Ishikawa (cell line): ENCODE results near the gene ATAD3C.

Experiments used
- CEBPB ChIP-seq: IDR thresholded peaks from 2 replicates; pipeline ENCODE4 v1.6.1; 2012
- CREB1 ChIP-seq: IDR thresholded peaks from 2 replicates; pipeline ENCODE4 v1.6.1; 2012; ENCODE audit warnings: low read depth
- EGR1 ChIP-seq: IDR thresholded peaks from 2 replicates; pipeline ENCODE4 v1.6.1; 2012
- EP300 ChIP-seq: IDR thresholded peaks from 2 replicates; pipeline ENCODE4 v1.6.1; 2012; ENCODE audit warnings: borderline replicate concordance
- FOXM1 ChIP-seq: IDR thresholded peaks from 2 replicates; pipeline ENCODE4 v1.6.1; 2012; ENCODE audit warnings: low read depth, borderline replicate concordance
- MAX ChIP-seq: IDR thresholded peaks from 2 replicates; pipeline ENCODE4 v1.6.1; 2012
- NFIC ChIP-seq: IDR thresholded peaks from 2 replicates; pipeline ENCODE4 v1.6.1; 2012
- RAD21 ChIP-seq: IDR thresholded peaks from 2 replicates; pipeline ENCODE4 v1.6.1; 2012; ENCODE audit warnings: low read depth
- TAF1 ChIP-seq: IDR thresholded peaks from 2 replicates; pipeline ENCODE4 v1.6.1; 2012; ENCODE audit warnings: low read depth, mild to moderate bottlenecking
- TCF12 ChIP-seq: IDR thresholded peaks from 2 replicates; pipeline ENCODE4 v1.6.1; 2012; ENCODE audit warnings: low read depth
- TEAD4 ChIP-seq: IDR thresholded peaks from 2 replicates; pipeline ENCODE4 v1.6.1; 2012
- USF1 ChIP-seq: IDR thresholded peaks from 2 replicates; pipeline ENCODE4 v1.6.1; 2012
- YY1 ChIP-seq: IDR thresholded peaks from 2 replicates; pipeline ENCODE4 v1.6.1; 2012; ENCODE audit warnings: low read depth
- ZBTB7A ChIP-seq: IDR thresholded peaks from 2 replicates; pipeline ENCODE4 v1.6.1; 2012; ENCODE audit warnings: low read depth
- TF ChIP-seq, protein P1 (sequence below): IDR thresholded peaks from 2 replicates; pipeline ENCODE4 v1.6.1; 2012; ENCODE audit warnings: low read depth, mild to moderate bottlenecking

Gene ATAD3C

GRCh38 chr1:1419813-1420653 is 29.5 kb upstream of the ATAD3C start:
- TF ChIP-seq YY1 (no peak), EGR1 (no peak), EP300 (no peak), CREB1 (no peak), NFIC (no peak), TEAD4 (no peak), ZBTB7A (no peak), TAF1 (no peak), FOXM1 (no peak), USF1 (no peak), CEBPB (no peak)
- TF ChIP-seq, protein P1, sequence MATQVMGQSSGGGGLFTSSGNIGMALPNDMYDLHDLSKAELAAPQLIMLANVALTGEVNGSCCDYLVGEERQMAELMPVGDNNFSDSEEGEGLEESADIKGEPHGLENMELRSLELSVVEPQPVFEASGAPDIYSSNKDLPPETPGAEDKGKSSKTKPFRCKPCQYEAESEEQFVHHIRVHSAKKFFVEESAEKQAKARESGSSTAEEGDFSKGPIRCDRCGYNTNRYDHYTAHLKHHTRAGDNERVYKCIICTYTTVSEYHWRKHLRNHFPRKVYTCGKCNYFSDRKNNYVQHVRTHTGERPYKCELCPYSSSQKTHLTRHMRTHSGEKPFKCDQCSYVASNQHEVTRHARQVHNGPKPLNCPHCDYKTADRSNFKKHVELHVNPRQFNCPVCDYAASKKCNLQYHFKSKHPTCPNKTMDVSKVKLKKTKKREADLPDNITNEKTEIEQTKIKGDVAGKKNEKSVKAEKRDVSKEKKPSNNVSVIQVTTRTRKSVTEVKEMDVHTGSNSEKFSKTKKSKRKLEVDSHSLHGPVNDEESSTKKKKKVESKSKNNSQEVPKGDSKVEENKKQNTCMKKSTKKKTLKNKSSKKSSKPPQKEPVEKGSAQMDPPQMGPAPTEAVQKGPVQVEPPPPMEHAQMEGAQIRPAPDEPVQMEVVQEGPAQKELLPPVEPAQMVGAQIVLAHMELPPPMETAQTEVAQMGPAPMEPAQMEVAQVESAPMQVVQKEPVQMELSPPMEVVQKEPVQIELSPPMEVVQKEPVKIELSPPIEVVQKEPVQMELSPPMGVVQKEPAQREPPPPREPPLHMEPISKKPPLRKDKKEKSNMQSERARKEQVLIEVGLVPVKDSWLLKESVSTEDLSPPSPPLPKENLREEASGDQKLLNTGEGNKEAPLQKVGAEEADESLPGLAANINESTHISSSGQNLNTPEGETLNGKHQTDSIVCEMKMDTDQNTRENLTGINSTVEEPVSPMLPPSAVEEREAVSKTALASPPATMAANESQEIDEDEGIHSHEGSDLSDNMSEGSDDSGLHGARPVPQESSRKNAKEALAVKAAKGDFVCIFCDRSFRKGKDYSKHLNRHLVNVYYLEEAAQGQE = no peak

DNA sequence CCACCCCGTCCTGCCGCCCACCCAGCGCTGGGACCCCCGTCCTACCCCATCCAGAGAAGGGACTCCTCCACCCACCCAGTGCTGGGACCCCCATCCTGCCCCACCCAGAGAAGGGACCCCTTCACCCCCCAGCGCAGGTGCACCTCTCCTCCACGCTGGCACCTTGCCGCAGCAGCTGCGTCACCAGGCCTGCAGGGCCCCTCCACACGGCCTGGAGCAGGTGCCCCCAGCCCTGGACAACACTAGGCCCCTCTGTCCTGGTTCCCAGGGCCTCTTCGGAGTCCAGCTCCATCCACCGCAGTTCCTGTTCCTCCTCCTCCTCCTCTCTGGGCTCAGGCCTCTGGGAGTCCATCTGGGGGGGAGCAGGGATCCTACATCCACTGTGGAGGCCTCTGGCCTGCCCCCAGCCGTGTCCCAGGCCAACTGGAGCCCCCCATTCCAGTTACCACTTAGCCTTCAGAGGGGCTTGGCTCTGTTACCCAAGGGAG is 28.8 kb upstream of the ATAD3C start:
- TF ChIP-seq TCF12 = no peak
- no peak for TF ChIP-seq TAF1
- no peak for TF ChIP-seq RAD21
- no peak for TF ChIP-seq MAX
- TF ChIP-seq NFIC = no peak
- TF ChIP-seq, protein P1 = no peak
- no peak for TF ChIP-seq CEBPB
- TF ChIP-seq EGR1 = no peak
- TF ChIP-seq ZBTB7A = no peak
- TF ChIP-seq FOXM1 = no peak
- no peak for TF ChIP-seq YY1
- no peak for TF ChIP-seq EP300
- no peak for TF ChIP-seq USF1
- TF ChIP-seq TEAD4 = no peak
- TF ChIP-seq CREB1 = no peak

- TF ChIP-seq TAF1 (no peak), RAD21 (no peak), USF1 (no peak), YY1 (no peak), FOXM1 (no peak), CEBPB (no peak), TEAD4 (no peak), EP300 (no peak), NFIC (no peak), MAX (no peak), TCF12 (no peak)
- TF ChIP-seq, protein P1 = no peak
These were observed 28.2 kb upstream of the ATAD3C start, which contains the start of gene ANKRD65 for GRCh38 chr1:1421147-1421906. Gene ANKRD65 (minus strand): TSS chr1:1421276. CDS start chr1:1421005, 271 bp downstream.
